Stimulated activated CD8-positive, alpha-beta memory T cell treated with anti-CD3 and anti-CD28 coated beads, Interleukin-15, amount 100 ng/mL, for 4 hours (primary cell): ENCODE data around the gene EFL1.
"Not testable (repeated sequence)": the region's sequence is repeated elsewhere in the genome, so short reads cannot be mapped to it uniquely, and the experiment has no call there.

ENCODE experiments used
- DNase-seq, 2 donors: peaks; one replicate each; pipeline ENCODE4 v3.0.0-alpha.2; 2020; ENCODE audit warnings: low read depth in 2 of 2

EFL1 gene

GRCh38 chr15:82262422-82263026 is at the start of gene EFL1, which contains the start of gene SAXO2:
EFL1 (minus strand) TSS chr15:82262734; CDS start chr15:82261778, 956 bp downstream.
SAXO2 (plus strand) TSS chr15:82262818; CDS start chr15:82262880, 62 bp downstream.
- DNase-seq = peak; percentile 77 to 85

DNA sequence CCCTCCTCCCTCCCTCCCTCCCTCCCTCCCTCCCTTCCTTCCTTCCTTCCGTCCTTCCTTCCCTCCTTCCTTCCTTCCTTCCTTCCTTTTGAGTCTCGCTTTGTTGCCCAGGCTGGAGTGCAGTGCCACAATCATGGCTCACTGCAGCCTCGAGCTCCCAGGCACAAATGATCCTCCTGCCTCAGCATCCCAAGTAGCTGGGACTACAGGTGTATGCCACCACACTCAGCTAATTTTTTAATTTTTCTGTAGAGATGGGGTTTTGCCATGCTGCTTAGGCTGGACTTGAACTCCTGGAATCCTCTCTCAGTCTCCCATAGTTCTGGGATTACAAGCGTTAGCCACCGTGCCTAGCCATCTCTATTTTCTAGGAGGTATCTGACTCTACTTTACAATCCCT is 48.8 kb upstream of the EFL1 start:
- not testable (repeated sequence) for DNase-seq

DNA sequence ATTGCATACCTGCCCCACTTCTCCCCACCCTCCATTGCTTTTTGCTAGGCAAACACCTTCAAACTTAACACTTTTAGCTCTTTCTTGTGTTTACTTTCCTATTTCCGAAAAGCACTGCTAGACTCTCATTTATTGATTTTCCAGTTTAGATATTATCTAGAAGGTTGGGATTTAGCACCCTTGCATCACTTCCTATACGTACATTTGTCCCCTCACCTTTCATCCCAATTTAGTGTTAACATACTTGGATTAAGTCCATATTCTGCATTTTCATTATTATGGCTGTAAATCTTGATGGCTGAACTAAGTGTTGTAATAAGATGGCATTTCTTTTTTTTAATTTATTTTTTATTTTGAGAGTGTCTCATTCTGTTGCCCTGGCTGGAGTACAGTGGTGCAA is 47.3 kb upstream of the EFL1 start:
- DNase-seq = no peak

- no peak for DNase-seq
Observed at GRCh38 chr15:82307714-82308081, 45.2 kb upstream of the EFL1 start.

GRCh38 chr15:82306791-82307713 is 44.5 kb upstream of the EFL1 start:
- no peak for DNase-seq

DNA sequence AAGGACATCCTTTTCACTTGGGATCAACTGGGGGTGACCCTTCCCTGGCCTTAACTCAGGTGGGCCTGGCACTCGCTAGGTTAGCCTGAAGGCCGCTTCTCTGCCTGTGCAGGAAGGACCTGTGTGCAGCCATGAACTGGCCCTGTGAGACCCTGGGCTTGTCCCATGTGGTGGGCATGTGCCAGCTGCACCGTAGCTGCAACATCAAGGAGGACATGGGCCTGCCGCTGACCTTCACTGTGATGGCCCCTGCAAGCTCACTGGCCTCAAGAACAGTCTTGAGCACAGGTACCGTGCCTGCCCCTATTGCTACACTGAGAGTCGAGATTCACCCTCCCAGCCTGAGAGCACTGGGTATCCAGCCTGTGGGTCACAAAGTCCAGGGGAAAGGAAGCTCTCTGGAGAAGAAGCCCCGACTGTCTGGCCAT is 43.1 kb upstream of the EFL1 start:
- no peak for DNase-seq

DNA sequence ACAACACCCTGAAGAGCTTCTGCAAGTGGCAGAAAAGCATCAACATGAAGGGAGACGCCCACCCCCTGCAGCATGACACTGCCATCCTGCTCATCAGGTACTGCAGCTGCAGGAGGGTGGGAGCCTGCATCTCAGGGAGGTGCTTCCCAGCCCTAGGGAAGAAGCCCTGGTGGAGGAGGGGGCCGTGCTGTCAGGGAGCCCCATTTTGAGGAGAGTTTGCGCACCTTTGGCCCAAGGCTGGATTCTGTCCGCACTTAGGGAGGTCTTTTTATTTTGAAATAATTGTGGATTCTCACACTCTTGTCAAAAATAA is 42.2 kb upstream of the EFL1 start:
- DNase-seq = no peak

DNA sequence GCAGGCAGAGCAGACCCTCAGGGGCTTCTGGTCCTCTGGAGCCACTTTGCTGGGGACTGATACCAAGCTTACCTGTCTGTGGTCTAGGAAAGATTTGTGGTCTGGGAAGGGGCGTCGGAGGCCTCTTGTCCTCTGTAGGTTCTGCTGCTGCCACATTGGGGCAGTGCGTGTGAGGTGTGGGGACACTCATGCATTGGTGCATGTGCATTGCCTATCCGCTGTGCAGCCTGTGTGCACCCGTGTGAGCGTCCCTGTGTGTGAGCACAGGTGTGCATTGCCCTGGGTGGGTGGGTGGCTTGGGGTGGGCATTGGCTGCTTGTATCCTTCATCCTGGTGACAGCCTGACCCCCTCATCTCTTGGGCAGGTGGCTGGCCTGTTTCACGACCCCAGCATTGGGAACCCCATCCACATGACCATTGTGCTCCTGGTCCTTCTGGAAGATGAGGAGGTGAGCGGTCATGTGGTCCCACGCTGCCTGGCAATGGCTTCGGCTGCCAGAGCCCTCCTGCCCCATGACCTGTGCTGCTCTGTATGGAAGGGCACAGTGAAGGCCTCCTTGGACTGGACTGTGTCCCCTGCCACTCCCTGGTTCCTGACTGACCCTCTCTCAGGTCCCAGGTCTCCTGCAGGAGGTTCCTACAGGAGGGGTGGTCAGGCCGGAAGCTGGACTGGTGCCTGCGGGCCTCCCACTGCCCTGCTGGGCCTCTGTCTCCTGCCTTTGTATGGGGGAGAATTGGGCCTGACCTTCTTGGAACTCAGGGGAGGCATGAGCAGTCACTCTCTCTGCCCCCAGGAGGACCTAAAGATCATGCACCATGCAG is 41.6 kb upstream of the EFL1 start:
- DNase-seq = no peak

GRCh38 chr15:82301296-82302016 is 38.9 kb upstream of the EFL1 start:
- no peak for DNase-seq

DNA sequence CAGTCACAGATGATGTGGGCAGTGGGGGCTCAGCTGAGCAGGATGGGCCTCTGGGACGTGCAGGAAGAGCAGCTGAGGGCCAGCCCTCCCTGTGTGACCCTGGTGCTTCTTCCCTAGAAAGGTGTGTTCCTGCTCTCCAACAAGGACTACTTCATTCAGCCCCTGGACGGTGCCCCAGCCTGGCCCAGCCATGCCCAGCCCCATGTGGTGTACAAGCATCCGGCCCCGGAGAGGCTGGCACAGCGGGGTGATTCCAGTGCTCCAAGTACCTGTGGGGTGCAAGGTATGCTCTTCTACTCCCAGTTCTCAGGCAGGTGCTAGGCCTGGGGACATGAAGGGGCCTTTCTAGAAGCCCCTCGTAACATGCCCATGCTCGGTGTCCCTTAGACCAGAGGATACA is 38.3 kb upstream of the EFL1 start:
- no peak for DNase-seq

GRCh38 chr15:82300326-82300725 is 37.8 kb upstream of the EFL1 start:
- not testable (repeated sequence) for DNase-seq

DNA sequence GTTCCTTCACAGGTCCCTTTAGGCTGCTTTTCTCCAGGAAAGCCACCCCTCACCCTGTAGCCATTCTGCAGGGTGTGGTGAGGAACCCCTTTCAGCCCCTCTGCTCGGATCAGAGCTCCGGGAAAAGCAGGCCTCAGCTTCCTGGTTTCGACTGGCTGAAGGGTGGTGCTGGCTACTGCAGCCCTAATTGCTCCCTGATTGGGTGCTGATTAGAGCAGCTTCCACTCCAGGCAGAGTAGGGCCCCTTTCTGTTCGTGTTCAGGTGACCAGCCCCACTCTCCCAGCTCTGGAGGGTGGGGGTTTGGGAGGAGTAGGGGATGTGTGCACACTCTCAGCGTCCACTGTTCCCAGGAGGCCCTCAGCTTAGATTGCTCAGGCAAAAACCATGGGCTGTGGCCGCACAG is 37.0 kb upstream of the EFL1 start:
- DNase-seq = not testable (repeated sequence)

DNA sequence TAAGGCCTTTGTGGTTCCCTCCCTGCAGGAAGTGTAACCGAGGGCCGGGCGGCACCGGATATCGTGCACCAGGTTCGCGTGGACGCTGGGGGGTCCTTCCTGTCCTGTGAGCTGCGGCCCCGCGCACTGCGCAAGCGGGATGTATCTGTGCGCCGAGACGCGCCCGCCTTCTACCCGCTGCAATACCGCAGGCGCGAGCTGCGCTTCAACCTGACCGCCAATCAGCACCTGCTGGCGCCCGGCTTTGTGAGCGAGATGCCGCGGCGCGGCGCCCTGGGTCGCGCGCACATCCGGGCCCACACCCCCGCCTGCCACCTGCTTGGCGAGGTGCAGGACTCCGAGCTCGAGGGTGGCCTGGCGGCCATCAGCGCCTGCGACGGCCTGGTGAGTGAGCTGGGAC is 36.0 kb upstream of the EFL1 start:
- peak; percentile 14 to 31 for DNase-seq

GRCh38 chr15:82298032-82298431 is 35.5 kb upstream of the EFL1 start:
- DNase-seq = no peak

GRCh38 chr15:82297546-82297945 is 35.0 kb upstream of the EFL1 start:
- no peak for DNase-seq

DNA sequence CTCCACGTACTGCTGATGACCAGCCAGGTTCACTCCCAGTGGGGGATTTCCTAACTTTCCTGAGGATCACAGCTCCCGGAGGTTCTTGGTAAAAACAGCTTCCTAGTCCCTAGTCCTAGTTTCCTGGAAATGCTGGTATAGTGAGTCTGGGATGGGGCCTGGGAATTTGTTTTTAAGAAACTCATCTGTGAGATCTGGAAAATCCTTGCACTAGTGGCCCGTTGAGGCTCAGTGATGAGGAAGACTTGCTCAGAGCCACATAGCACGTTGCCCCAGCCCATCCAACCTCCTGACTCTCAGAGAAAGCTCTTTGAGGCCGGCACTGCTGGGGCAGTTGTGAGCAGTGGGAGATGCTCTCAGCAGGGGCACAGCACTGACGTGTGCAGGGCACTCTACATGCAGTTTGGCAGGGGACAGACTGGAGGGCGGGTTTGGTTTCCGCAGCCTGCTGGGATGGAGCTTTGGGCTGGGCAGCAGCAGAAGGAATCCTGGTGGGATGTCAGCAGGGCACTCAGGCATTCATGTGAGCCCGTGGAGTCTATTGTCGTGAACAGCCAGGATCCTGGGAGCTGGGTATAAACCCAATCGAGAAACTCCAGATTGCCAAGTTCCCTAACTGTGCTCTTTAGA is 31.6 kb upstream of the EFL1 start:
- DNase-seq = no peak

- DNase-seq = no peak
Observed at GRCh38 chr15:82292271-82292670, 29.7 kb upstream of the EFL1 start.

- DNase-seq = not testable (repeated sequence)
Observed at GRCh38 chr15:82288202-82288601, 25.7 kb upstream of the EFL1 start.

DNA sequence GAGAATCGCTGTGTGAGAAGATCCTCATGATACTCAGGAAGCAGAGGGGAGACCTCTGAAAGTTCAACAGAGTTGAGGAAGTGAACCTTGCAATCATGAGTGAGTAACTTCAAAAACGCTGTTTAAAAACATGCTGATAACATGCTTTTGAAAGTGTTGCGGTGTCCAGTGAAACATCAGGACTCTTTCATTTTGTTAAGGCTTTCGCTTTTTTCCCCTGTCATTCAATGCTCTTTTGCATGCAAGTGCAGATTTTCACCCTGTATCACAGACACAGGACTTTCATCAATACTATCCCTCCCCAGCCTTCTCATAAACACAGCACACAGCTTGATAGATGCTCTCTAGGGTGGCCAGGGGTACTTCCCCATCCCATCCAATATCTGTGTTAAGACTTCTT is 23.9 kb upstream of the EFL1 start:
- not testable (repeated sequence) for DNase-seq

DNA sequence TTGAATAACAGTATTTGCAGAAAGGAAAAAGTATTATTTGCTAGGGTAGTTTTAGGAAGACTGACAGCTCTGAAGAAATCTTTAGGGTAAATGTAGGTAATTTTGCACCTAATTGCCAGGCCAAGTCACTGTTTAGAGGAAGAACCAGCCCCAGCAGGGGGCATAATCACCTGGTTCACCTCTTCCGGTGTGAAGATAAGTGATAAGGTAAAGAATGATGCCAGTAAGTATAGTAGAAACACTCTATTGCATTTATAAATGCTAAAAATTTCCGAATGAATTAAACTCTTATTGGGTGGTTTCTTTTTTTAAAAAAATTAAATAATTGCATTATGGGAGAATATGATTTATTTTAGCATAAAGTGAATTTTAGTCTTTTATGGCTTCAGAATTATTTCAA is 21.8 kb upstream of the EFL1 start:
- DNase-seq = not testable (repeated sequence)

DNA sequence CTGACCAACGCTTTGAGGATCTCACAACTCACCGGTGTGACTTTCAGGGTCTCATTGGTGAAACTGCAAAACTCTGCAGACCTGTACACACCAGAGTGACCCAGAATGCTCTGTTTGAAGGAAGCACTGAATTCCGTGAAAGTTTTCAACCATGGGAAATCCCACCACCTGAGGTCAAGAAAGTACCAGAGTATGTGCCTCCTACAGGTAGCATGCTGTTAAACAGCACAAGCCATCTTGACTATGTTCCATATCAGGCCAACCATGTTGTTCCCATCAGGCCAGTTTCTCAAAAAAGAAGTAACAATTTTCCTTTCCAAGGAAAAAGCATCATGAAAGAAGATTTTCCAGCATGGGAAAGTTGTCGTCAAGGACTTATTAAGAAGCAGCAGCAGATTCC is 19.9 kb upstream of the EFL1 start:
- not testable (repeated sequence) for DNase-seq
